ENCODE data around the gene OIT3.

DNA sequence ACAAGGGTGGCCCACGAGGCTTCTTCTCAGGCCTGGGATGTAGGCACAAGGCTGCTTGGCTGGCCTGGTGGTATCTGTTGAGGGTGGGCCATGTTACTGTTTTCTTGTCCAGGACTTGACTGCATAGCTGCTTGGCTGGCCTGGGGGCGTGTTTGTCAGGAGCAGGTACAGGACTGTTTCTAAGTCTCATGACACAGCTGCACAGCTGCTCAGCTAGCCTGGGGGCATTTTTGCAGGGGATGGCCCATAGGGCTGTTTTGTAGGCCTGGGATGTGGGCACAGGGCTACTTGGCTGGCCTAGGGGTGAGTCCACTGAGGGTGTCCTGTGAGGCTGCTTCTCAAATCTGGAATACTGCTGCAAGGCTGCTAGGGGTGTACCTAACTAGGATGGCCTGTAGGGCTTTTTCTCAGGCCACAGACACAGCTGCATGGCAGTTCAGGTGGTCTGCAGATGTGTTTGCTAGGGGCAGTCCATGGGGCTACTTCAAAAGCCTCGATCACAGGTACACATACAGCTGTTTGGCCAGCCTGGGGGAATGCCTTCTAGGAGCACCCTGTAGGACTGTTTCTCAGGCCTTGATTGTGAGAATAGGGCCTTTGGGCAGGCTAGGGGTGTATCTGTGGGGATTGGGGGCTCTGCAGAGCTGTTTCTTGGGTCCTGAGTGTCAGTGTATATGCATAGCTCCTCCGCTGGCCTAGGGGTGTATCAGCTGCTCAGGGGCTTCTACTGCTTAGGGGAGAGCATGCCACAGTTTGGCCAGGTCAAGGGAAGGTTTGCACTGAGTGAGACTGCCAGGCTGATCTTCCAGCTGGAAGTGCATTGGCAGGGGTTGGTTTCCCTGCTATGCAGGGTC, 87.7 kb downstream of the OIT3 start:
- TF ChIP-seq, protein P1, sequence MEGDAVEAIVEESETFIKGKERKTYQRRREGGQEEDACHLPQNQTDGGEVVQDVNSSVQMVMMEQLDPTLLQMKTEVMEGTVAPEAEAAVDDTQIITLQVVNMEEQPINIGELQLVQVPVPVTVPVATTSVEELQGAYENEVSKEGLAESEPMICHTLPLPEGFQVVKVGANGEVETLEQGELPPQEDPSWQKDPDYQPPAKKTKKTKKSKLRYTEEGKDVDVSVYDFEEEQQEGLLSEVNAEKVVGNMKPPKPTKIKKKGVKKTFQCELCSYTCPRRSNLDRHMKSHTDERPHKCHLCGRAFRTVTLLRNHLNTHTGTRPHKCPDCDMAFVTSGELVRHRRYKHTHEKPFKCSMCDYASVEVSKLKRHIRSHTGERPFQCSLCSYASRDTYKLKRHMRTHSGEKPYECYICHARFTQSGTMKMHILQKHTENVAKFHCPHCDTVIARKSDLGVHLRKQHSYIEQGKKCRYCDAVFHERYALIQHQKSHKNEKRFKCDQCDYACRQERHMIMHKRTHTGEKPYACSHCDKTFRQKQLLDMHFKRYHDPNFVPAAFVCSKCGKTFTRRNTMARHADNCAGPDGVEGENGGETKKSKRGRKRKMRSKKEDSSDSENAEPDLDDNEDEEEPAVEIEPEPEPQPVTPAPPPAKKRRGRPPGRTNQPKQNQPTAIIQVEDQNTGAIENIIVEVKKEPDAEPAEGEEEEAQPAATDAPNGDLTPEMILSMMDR (IDR thresholded peaks at IDR 0.05; ENCODE audit: extremely low read depth in 1 of 2, insufficient read depth in 1 of 2, low read depth in 1 of 2, low read length in 2 of 2) = no peak
- TF ChIP-seq POLR2A (IDR thresholded peaks at IDR 0.05; ENCODE audit: low read depth, low read length) (no peak), FOS (IDR thresholded peaks at IDR 0.05; ENCODE audit: borderline replicate concordance, insufficient read depth, low read length) (no peak), EZH2 (IDR thresholded peaks at IDR 0.05; ENCODE audit: borderline replicate concordance, low read depth, low read length, severe bottlenecking) (no peak), POLR2AphosphoS5 (IDR thresholded peaks at IDR 0.05; ENCODE audit: insufficient read depth, low read depth, low read length) (no peak), GATA2 (IDR thresholded peaks at IDR 0.05; ENCODE audit: insufficient read depth, insufficient read length, low read depth, low read length) (no peak), JUN (IDR thresholded peaks at IDR 0.05; ENCODE audit: borderline replicate concordance, insufficient read depth, insufficient read length, low read depth) (no peak)
- TF ChIP-seq, protein P2, sequence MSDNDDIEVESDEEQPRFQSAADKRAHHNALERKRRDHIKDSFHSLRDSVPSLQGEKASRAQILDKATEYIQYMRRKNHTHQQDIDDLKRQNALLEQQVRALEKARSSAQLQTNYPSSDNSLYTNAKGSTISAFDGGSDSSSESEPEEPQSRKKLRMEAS (IDR thresholded peaks at IDR 0.05; ENCODE audit: insufficient read depth, insufficient read length) = no peak

Data from endothelial cell of umbilical vein (primary cell).